ENCODE measurements around the gene BANK1. TPM values are rescaled to one million over a fixed set of nuclear protein-coding genes. Genes with fewer than 3 reads are reported as not detected.
A peak's percentile ranks its signal among the peaks of the same experiment; 100 is the strongest.

The BANK1 gene
- total and polyA plus RNA-seq, 2 donors (not counting 1 experiment from before 2014, with no cell fraction given): 0.20 to 0.83 TPM

- H3K27me3 ChIP-seq (ENCODE audit: control insufficient read depth, insufficient read depth, low read length): no peaks in the 10 kb centered on the region
- H3K4me2 ChIP-seq (ENCODE audit: extremely low read depth, insufficient read depth, low read length): no peak overlapping the region
- H3K4me1 ChIP-seq (ENCODE audit: control insufficient read depth, extremely low read depth, insufficient read depth, low read length): no peaks in the 10 kb centered on the region
- no peak for DNase-seq (ENCODE audit: low read depth in 2 of 2)
- H3K9me3 ChIP-seq (ENCODE audit: control insufficient read depth, insufficient read depth, low read depth, low read length): no peaks in the 10 kb centered on the region
- no peaks in the 10 kb centered on the region for H3K79me2 ChIP-seq (ENCODE audit: control insufficient read depth, insufficient read depth, low read length)
- no peaks in the 10 kb centered on the region for H4K20me1 ChIP-seq (ENCODE audit: control insufficient read depth, extremely low read depth, insufficient read depth, low read length)
- no peak overlapping the region for H3K27ac ChIP-seq (ENCODE audit: insufficient read depth, low read length)
- H2AFZ ChIP-seq (ENCODE audit: low read length): no peak overlapping the region
- H3K36me3 ChIP-seq (ENCODE audit: control insufficient read depth, insufficient read depth, low read length): no peaks in the 10 kb centered on the region
- H3K4me3 ChIP-seq (replicated peaks in 1 of 4; ENCODE audit: control extremely low read depth in 1 of 4, insufficient read depth in 1 of 4, low read depth in 3 of 4, low read length in 4 of 4): no peak overlapping the region
- no peak overlapping the region for H3K9ac ChIP-seq (ENCODE audit: insufficient read depth, low read length)
- TF ChIP-seq CTCF (conservative IDR thresholded peaks at IDR 0.05 in 1 of 2, IDR thresholded peaks at IDR 0.05 in 1 of 2; ENCODE audit: low read depth in 1 of 2, low read length in 2 of 2): no peak
Observed at GRCh38 chr4:102007959-102008425, 217.5 kb downstream of the BANK1 start.

GRCh38 chr4:102008711-102009110 lies 218.2 kb downstream of the BANK1 start:
- DNase-seq (ENCODE audit: low read depth in 2 of 2): peak; percentile 3 to 58
- no peak overlapping the region for H3K4me3 ChIP-seq (replicated peaks in 1 of 4; ENCODE audit: control extremely low read depth in 1 of 4, insufficient read depth in 1 of 4, low read depth in 3 of 4, low read length in 4 of 4)

GRCh38 chr4:102022343-102022742 lies 231.8 kb downstream of the BANK1 start:
- H2AFZ ChIP-seq (ENCODE audit: low read length): no peak overlapping the region
- H3K27me3 ChIP-seq (ENCODE audit: control insufficient read depth, insufficient read depth, low read length): no peaks in the 10 kb centered on the region
- no peaks in the 10 kb centered on the region for H3K4me1 ChIP-seq (ENCODE audit: control insufficient read depth, extremely low read depth, insufficient read depth, low read length)
- no peak overlapping the region for H3K4me2 ChIP-seq (ENCODE audit: extremely low read depth, insufficient read depth, low read length)
- DNase-seq (ENCODE audit: low read depth in 2 of 2): no peak
- H3K36me3 ChIP-seq (ENCODE audit: control insufficient read depth, insufficient read depth, low read length): no peaks in the 10 kb centered on the region
- no peak overlapping the region for H3K4me3 ChIP-seq (replicated peaks in 1 of 4; ENCODE audit: control extremely low read depth in 1 of 4, insufficient read depth in 1 of 4, low read depth in 3 of 4, low read length in 4 of 4)
- TF ChIP-seq EZH2 (IDR thresholded peaks at IDR 0.05; ENCODE audit: low read length, missing control alignments) (no peak), CTCF (conservative IDR thresholded peaks at IDR 0.05 in 1 of 2, IDR thresholded peaks at IDR 0.05 in 1 of 2; ENCODE audit: low read depth in 1 of 2, low read length in 2 of 2) (no peak)
- H3K9ac ChIP-seq (ENCODE audit: insufficient read depth, low read length): no peak overlapping the region
- no peaks in the 10 kb centered on the region for H3K79me2 ChIP-seq (ENCODE audit: control insufficient read depth, insufficient read depth, low read length)
- H3K27ac ChIP-seq (ENCODE audit: insufficient read depth, low read length): no peak overlapping the region
- H4K20me1 ChIP-seq (ENCODE audit: control insufficient read depth, extremely low read depth, insufficient read depth, low read length): no peaks in the 10 kb centered on the region
- H3K9me3 ChIP-seq (ENCODE audit: control insufficient read depth, insufficient read depth, low read depth, low read length): no peaks in the 10 kb centered on the region

More at GRCh38 chr4:102008711-102009110, 218.2 kb downstream of the BANK1 start:
- no peak overlapping the region for H3K27ac ChIP-seq (ENCODE audit: insufficient read depth, low read length)
- no peaks in the 10 kb centered on the region for H4K20me1 ChIP-seq (ENCODE audit: control insufficient read depth, extremely low read depth, insufficient read depth, low read length)
- TF ChIP-seq CTCF (conservative IDR thresholded peaks at IDR 0.05 in 1 of 2, IDR thresholded peaks at IDR 0.05 in 1 of 2; ENCODE audit: low read depth in 1 of 2, low read length in 2 of 2) (no peak), EZH2 (IDR thresholded peaks at IDR 0.05; ENCODE audit: low read length, missing control alignments) (no peak)
- H3K4me2 ChIP-seq (ENCODE audit: extremely low read depth, insufficient read depth, low read length): no peak overlapping the region
- H3K9ac ChIP-seq (ENCODE audit: insufficient read depth, low read length): no peak overlapping the region
- no peaks in the 10 kb centered on the region for H3K4me1 ChIP-seq (ENCODE audit: control insufficient read depth, extremely low read depth, insufficient read depth, low read length)
- H3K36me3 ChIP-seq (ENCODE audit: control insufficient read depth, insufficient read depth, low read length): no peaks in the 10 kb centered on the region
- H2AFZ ChIP-seq (ENCODE audit: low read length): no peak overlapping the region
- no peaks in the 10 kb centered on the region for H3K27me3 ChIP-seq (ENCODE audit: control insufficient read depth, insufficient read depth, low read length)
- H3K79me2 ChIP-seq (ENCODE audit: control insufficient read depth, insufficient read depth, low read length): no peaks in the 10 kb centered on the region
- H3K9me3 ChIP-seq (ENCODE audit: control insufficient read depth, insufficient read depth, low read depth, low read length): no peaks in the 10 kb centered on the region

Data from fibroblast of lung (primary cell).